Dendritic cell treated with granulocyte-macrophage colony-stimulating factor and Interleukin-4, amounts not matched to agents 40 ng/mL and 50 ng/mL, for 4 days (primary cell): ENCODE measurements around the gene ARHGAP15.

Source experiments
- H3K27ac Mint-ChIP-seq: one replicate; pipeline ENCODE4 v1.8.0; 2022; ENCODE audit warnings: mild to moderate bottlenecking, mixed read lengths
- H3K27me3 Mint-ChIP-seq: one replicate; pipeline ENCODE4 v1.8.0; 2022; ENCODE audit warnings: mild to moderate bottlenecking, mixed read lengths
- H3K36me3 Mint-ChIP-seq: one replicate; pipeline ENCODE4 v1.8.0; 2022; ENCODE audit warnings: low read depth, mixed read lengths
- H3K4me1 Mint-ChIP-seq: one replicate; pipeline ENCODE4 v1.8.0; 2022; ENCODE audit warnings: low read depth, mixed read lengths
- H3K4me3 Mint-ChIP-seq: one replicate; pipeline ENCODE4 v1.8.0; 2022; ENCODE audit warnings: mild to moderate bottlenecking, moderate library complexity, mixed read lengths
- H3K9me3 Mint-ChIP-seq: one replicate; pipeline ENCODE4 v1.8.0; 2022; ENCODE audit warnings: mixed read lengths
- intact Hi-C: fragments of 100-400 bp; cut with micrococcal nuclease; formaldehyde crosslinking; loops from one replicate; pipeline ENCODE4 v1.15.0; 2022

The ARHGAP15 gene

DNA sequence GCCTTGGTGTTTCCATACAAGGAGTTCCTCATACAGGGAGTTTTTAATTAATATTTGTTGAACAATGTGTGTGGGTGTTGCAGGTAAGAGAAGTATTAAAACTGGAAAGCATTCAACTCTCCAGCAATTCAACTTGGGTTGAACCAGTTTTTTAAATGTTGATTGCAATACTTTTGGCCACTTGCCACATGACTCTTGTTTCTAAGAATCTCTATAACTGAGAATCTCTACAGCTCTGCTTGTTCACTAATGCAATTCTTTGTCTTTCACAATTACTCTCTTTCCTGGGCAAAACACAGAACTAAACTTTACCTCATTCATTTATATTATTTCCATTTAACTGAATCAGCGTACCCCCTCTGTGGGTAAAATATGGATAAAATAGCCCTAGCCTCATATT is 429.4 kb downstream of the ARHGAP15 start:
- H3K4me1 Mint-ChIP-seq, result peaks cover 20% of the 10 kb centered on the region
- H3K4me3 Mint-ChIP-seq, result no peak overlapping the region
- peaks cover 25% of the 10 kb centered on the region for H3K36me3 Mint-ChIP-seq
- no peaks in the 10 kb centered on the region for H3K9me3 Mint-ChIP-seq
- no peaks in the 10 kb centered on the region for H3K27me3 Mint-ChIP-seq
- no peak overlapping the region for H3K27ac Mint-ChIP-seq
- intact Hi-C loops, result no loop called here

GRCh38 chr2:143559147-143559546 is 429.9 kb downstream of the ARHGAP15 start:
- no peak overlapping the region for H3K27ac Mint-ChIP-seq
- H3K4me3 Mint-ChIP-seq, result no peak overlapping the region
- intact Hi-C loops, result no loop called here
- no peaks in the 10 kb centered on the region for H3K27me3 Mint-ChIP-seq
- H3K36me3 Mint-ChIP-seq, result peaks cover 25% of the 10 kb centered on the region
- peaks cover 20% of the 10 kb centered on the region for H3K4me1 Mint-ChIP-seq
- no peaks in the 10 kb centered on the region for H3K9me3 Mint-ChIP-seq

GRCh38 chr2:143560724-143561123 is 431.5 kb downstream of the ARHGAP15 start:
- Mint-ChIP-seq H3K9me3 (no peaks in the 10 kb centered on the region), H3K36me3 (peaks cover 25% of the 10 kb centered on the region)

GRCh38 chr2:143564419-143564818 is 435.2 kb downstream of the ARHGAP15 start:
- no peaks in the 10 kb centered on the region for H3K27me3 Mint-ChIP-seq
- H3K4me3 Mint-ChIP-seq, result no peak overlapping the region
- H3K9me3 Mint-ChIP-seq, result no peaks in the 10 kb centered on the region
- H3K27ac Mint-ChIP-seq, result no peak overlapping the region
- intact Hi-C loops, result no loop called here
- no peaks in the 10 kb centered on the region for H3K4me1 Mint-ChIP-seq
- H3K36me3 Mint-ChIP-seq, result peaks cover 21% of the 10 kb centered on the region

More at GRCh38 chr2:143560724-143561123, 431.5 kb downstream of the ARHGAP15 start:
- Mint-ChIP-seq H3K4me3 (no peak overlapping the region), H3K27ac (no peak overlapping the region), H3K4me1 (peaks cover 20% of the 10 kb centered on the region), H3K27me3 (no peaks in the 10 kb centered on the region)
- intact Hi-C loops, result no loop called here

DNA sequence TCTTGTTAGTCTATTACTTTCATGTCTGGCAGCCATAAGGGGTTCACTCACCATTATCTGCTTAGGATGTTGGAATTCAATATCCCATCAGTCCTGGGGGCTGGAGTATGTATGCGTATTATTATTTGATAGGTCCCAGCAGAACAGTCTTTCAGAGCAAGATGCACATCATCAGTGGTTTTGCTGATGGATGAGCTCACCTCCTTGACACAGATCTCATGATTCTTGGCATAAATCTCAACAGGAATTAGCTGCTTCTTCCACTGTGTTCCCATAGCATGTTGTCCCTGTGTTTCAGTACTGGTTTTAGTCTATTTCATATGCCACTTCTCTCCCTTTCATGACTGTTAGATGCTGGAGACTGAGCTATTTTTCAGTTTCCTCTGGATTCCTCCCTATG is 442.5 kb downstream of the ARHGAP15 start:
- H3K9me3 Mint-ChIP-seq, result no peaks in the 10 kb centered on the region
- H3K4me3 Mint-ChIP-seq, result no peak overlapping the region
- H3K27me3 Mint-ChIP-seq, result no peaks in the 10 kb centered on the region
- intact Hi-C loops, result no loop called here
- H3K36me3 Mint-ChIP-seq, result peaks cover 14% of the 10 kb centered on the region
- H3K27ac Mint-ChIP-seq, result no peak overlapping the region
- no peaks in the 10 kb centered on the region for H3K4me1 Mint-ChIP-seq

GRCh38 chr2:143572421-143572820 is 443.2 kb downstream of the ARHGAP15 start:
- H3K36me3 Mint-ChIP-seq, result peaks cover 8% of the 10 kb centered on the region
- H3K27ac Mint-ChIP-seq, result no peak overlapping the region
- no peaks in the 10 kb centered on the region for H3K9me3 Mint-ChIP-seq

GRCh38 chr2:143574069-143574468 is 444.9 kb downstream of the ARHGAP15 start:
- H3K27ac Mint-ChIP-seq, result no peak overlapping the region
- H3K4me1 Mint-ChIP-seq, result no peaks in the 10 kb centered on the region
- H3K4me3 Mint-ChIP-seq, result no peak overlapping the region
- intact Hi-C loops, result no loop called here
- H3K9me3 Mint-ChIP-seq, result no peaks in the 10 kb centered on the region
- no peaks in the 10 kb centered on the region for H3K27me3 Mint-ChIP-seq
- H3K36me3 Mint-ChIP-seq, result peaks cover 8% of the 10 kb centered on the region

More at GRCh38 chr2:143572421-143572820, 443.2 kb downstream of the ARHGAP15 start:
- intact Hi-C loops, result no loop called here
- Mint-ChIP-seq H3K4me3 (no peak overlapping the region), H3K4me1 (no peaks in the 10 kb centered on the region), H3K27me3 (no peaks in the 10 kb centered on the region)

GRCh38 chr2:143575340-143575739 is 446.1 kb downstream of the ARHGAP15 start:
- Mint-ChIP-seq H3K27ac (no peak overlapping the region), H3K4me1 (no peaks in the 10 kb centered on the region), H3K27me3 (no peaks in the 10 kb centered on the region), H3K9me3 (no peaks in the 10 kb centered on the region), H3K4me3 (no peak overlapping the region), H3K36me3 (peaks cover 8% of the 10 kb centered on the region)
- intact Hi-C loops, result no loop called here

DNA sequence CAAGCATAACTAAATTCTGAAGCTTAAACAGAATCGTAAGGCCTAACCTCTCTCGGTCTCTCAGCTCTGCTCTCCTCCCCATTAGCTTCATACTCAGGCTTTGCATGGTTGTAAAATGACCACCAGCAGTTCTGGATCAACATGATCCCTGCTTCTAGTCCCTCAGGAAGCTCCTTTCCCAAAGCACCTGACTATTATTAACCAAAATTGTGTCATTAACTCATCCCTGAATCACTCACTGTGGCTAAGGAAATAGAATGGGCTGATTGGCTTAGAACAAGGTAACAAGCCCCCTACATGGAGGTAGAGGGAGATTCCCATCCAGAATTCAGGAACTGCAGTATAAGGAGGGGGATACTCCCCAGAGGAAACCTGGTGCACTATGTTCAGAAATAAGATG is 448.3 kb downstream of the ARHGAP15 start:
- peaks cover 12% of the 10 kb centered on the region for H3K4me1 Mint-ChIP-seq
- H3K4me3 Mint-ChIP-seq, result no peak overlapping the region
- intact Hi-C loops, result no loop called here
- no peaks in the 10 kb centered on the region for H3K27me3 Mint-ChIP-seq
- H3K9me3 Mint-ChIP-seq, result no peaks in the 10 kb centered on the region
- no peak overlapping the region for H3K27ac Mint-ChIP-seq
- H3K36me3 Mint-ChIP-seq, result peaks cover under 1% of the 10 kb centered on the region

DNA sequence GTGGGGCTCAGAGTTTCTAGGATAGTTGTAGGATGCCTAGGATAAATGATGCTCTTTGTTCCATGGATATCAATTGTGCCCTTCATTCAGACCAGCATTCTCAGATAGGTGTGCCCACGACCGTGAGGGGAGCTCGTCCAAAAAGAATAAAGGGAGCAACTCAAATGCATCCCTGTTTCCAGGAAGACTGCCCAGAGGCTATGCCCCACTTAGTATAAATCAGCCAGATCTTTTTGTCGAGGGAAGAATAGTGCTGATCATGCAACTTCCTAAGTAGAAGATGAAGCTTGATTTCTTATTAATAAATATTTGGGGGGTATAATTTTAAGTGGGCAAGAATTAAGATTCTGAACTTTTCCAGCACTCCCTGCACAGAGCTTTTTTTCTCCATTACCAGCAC is 450.2 kb downstream of the ARHGAP15 start:
- Mint-ChIP-seq H3K27me3 (no peaks in the 10 kb centered on the region), H3K36me3 (no peaks in the 10 kb centered on the region)

DNA sequence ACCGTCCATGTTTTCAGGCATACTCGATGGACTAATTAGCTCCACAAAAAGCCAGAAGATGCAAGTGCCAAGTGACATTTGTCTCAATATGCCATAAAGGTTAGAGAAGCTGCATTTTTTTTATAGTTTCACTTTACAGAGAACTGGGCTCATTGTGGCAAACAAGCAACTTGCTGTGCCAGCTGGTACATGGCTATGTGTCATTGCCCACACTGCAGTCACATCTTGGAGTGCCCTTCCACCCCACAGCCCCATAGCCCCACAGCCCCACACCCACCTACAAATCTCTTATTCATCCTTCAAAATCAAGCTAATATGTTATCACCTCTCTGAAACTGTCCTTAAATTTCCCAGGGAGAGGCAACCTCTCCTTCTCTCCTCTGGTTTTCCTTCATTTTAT is 451.9 kb downstream of the ARHGAP15 start:
- Mint-ChIP-seq H3K4me3 (no peak overlapping the region), H3K4me1 (peaks cover 12% of the 10 kb centered on the region), H3K27me3 (no peaks in the 10 kb centered on the region), H3K36me3 (no peaks in the 10 kb centered on the region), H3K9me3 (no peaks in the 10 kb centered on the region), H3K27ac (no peak overlapping the region)
- intact Hi-C loops, result no loop called here

More for the DNA sequence above, 450.2 kb downstream of the ARHGAP15 start:
- Mint-ChIP-seq H3K27ac (no peak overlapping the region), H3K4me1 (peaks cover 12% of the 10 kb centered on the region), H3K4me3 (no peak overlapping the region), H3K9me3 (no peaks in the 10 kb centered on the region)
- intact Hi-C loops, result no loop called here

DNA sequence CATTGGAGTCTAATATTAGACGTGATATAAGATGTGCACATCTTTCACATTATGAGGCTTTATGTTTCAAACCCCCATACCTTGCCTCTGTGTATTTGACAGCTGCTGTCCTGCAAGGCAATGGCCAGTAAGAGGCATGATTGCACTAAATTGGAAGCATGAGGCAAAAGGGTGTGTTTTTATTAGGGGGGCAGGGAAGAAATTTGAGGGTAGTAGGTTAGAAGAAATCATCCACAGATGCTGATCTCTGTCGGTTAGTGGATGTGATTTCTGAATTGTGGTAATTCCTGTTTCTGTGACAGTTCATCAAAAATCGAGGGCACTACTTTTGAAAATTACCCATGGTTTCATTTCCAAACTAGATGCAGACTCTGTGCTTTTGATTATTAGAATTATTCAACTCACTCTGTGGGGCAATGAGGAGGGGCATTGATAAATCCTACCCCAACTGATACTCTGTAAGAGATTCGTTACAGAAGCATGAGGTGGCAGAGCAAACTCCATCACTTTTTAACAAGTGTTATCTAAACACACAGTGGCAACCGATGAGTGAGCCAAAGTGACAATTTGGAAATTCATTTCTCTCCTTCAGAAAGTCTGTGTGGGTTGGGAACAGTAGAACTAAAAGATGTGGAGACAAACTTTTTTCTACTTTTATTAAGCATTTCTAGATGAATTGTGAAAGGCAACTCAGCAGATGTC is 453.0 kb downstream of the ARHGAP15 start:
- H3K27ac Mint-ChIP-seq, result no peak overlapping the region
- no peak overlapping the region for H3K4me3 Mint-ChIP-seq
- peaks cover 20% of the 10 kb centered on the region for H3K4me1 Mint-ChIP-seq
- intact Hi-C loops, result no loop called here
- no peaks in the 10 kb centered on the region for H3K27me3 Mint-ChIP-seq
- H3K36me3 Mint-ChIP-seq, result peaks cover 7% of the 10 kb centered on the region
- peaks cover 9% of the 10 kb centered on the region for H3K9me3 Mint-ChIP-seq

DNA sequence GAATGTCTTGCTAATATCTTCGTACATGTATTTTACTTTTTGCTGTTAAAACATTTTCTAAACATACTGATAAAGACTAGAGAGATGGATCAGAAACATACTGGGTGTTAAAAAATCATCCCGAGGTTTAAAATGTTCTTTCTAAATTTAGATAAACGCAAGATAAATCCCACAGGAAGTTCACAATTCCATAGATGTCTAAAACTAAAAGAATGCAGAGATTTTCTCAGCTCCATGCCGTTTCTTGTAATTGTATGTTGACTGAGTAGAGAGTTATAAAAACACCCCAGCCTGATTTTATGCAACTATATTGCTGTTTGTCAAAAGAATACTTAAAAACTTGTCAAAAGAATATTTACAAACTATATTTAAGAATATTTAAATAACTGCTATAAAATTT is 455.7 kb downstream of the ARHGAP15 start:
- H3K27me3 Mint-ChIP-seq, result no peaks in the 10 kb centered on the region

GRCh38 chr2:143586119-143586518 is 456.9 kb downstream of the ARHGAP15 start:
- H3K4me1 Mint-ChIP-seq, result peaks cover 36% of the 10 kb centered on the region
- H3K27ac Mint-ChIP-seq, result no peak overlapping the region
- intact Hi-C loops, result no loop called here
- no peaks in the 10 kb centered on the region for H3K27me3 Mint-ChIP-seq
- H3K9me3 Mint-ChIP-seq, result peaks cover 14% of the 10 kb centered on the region
- peaks cover 9% of the 10 kb centered on the region for H3K36me3 Mint-ChIP-seq
- no peak overlapping the region for H3K4me3 Mint-ChIP-seq

More for the DNA sequence above, 455.7 kb downstream of the ARHGAP15 start:
- H3K4me3 Mint-ChIP-seq, result no peak overlapping the region
- H3K27ac Mint-ChIP-seq, result no peak overlapping the region
- H3K36me3 Mint-ChIP-seq, result peaks cover 9% of the 10 kb centered on the region
- H3K4me1 Mint-ChIP-seq, result peaks cover 38% of the 10 kb centered on the region
- intact Hi-C loops, result no loop called here
- H3K9me3 Mint-ChIP-seq, result peaks cover 14% of the 10 kb centered on the region

GRCh38 chr2:143588746-143589145 is 459.5 kb downstream of the ARHGAP15 start:
- Mint-ChIP-seq H3K27me3 (no peaks in the 10 kb centered on the region), H3K4me1 (peaks cover 26% of the 10 kb centered on the region), H3K27ac (no peak overlapping the region), H3K9me3 (peaks cover 14% of the 10 kb centered on the region), H3K4me3 (no peak overlapping the region), H3K36me3 (peaks cover 9% of the 10 kb centered on the region)
- intact Hi-C loops, result no loop called here
